PFSK-1 (cell line): Measurements from ENCODE around the gene TANGO2.

Experiments used
- FOXP2 ChIP-seq: optimal IDR thresholded peaks from 2 replicates; pipeline ENCODE3; 2011; ENCODE audit warnings: borderline replicate concordance, control low read depth, inconsistent platforms; ENCODE audit not compliant: insufficient read depth; ENCODE audit errors: extremely low read length, extremely low read depth
- POLR2AphosphoS5 ChIP-seq: IDR thresholded peaks from 2 replicates; pipeline ENCODE4 v1.6.1; 2012; ENCODE audit warnings: low read depth, mild to moderate bottlenecking, control low read depth, low read length, moderate library complexity
- SIN3A ChIP-seq: IDR thresholded peaks from 2 replicates; pipeline ENCODE4 v1.6.1; 2012; ENCODE audit warnings: mild to moderate bottlenecking, low read length, moderate library complexity, borderline replicate concordance; ENCODE audit not compliant: insufficient read depth
- TAF1 ChIP-seq: IDR thresholded peaks from 2 replicates; pipeline ENCODE4 v1.6.1; 2012; ENCODE audit warnings: low read length, control low read depth, borderline replicate concordance; ENCODE audit not compliant: insufficient read depth
- TF ChIP-seq, protein P1 (sequence below), 2 experiments: IDR thresholded peaks; 2 replicates each; pipeline versions ENCODE4 v1.6.1 to v1.8.0; 2011 to 2012; ENCODE audit warnings: low read depth in 2 of 2, low read length in 2 of 2, control low read depth in 1 of 2, inconsistent platforms in 1 of 2, mild to moderate bottlenecking in 1 of 2, moderate library complexity in 1 of 2; ENCODE audit not compliant: insufficient read depth in 1 of 2

Gene TANGO2

DNA sequence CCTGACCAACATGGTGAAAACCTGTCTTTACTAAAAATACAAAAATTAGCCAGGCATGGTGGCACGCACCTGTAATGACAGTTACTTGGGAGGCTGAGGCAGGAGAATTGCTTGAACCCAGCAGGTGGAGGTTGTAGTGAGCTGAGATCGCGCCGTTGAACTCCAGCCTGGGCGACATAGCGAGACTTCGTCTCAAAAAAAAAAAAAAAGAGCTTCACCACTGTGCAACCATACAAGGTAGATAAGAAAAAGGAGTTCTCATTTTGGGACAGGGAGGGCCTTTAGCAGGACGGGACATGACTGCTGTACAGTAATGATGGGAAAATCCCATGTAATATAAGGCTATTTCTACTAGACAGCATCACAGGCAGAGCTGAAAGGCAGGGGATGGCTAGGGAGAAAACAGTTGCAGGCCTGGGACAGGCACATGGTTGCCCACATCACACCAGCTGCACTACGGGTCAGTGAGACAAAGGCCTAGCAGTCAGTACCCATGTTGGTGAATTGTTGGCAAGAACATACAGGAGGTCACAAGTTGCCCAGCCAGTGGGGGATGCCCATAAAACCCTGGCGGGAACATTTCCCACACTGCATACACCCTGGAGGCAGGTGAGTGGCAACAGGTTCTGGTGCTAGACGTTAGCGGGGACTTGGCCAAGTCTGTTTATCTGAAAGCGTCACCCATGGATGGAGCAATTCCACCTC is 5.4 kb downstream of the TANGO2 start:
- no peak for TF ChIP-seq POLR2AphosphoS5
- TF ChIP-seq SIN3A: no peak
- TF ChIP-seq TAF1: no peak
- TF ChIP-seq, protein P1, sequence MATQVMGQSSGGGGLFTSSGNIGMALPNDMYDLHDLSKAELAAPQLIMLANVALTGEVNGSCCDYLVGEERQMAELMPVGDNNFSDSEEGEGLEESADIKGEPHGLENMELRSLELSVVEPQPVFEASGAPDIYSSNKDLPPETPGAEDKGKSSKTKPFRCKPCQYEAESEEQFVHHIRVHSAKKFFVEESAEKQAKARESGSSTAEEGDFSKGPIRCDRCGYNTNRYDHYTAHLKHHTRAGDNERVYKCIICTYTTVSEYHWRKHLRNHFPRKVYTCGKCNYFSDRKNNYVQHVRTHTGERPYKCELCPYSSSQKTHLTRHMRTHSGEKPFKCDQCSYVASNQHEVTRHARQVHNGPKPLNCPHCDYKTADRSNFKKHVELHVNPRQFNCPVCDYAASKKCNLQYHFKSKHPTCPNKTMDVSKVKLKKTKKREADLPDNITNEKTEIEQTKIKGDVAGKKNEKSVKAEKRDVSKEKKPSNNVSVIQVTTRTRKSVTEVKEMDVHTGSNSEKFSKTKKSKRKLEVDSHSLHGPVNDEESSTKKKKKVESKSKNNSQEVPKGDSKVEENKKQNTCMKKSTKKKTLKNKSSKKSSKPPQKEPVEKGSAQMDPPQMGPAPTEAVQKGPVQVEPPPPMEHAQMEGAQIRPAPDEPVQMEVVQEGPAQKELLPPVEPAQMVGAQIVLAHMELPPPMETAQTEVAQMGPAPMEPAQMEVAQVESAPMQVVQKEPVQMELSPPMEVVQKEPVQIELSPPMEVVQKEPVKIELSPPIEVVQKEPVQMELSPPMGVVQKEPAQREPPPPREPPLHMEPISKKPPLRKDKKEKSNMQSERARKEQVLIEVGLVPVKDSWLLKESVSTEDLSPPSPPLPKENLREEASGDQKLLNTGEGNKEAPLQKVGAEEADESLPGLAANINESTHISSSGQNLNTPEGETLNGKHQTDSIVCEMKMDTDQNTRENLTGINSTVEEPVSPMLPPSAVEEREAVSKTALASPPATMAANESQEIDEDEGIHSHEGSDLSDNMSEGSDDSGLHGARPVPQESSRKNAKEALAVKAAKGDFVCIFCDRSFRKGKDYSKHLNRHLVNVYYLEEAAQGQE (IDR thresholded peaks at IDR 0.05; ENCODE audit: insufficient read depth in 1 of 2, low read depth in 2 of 2, low read length in 2 of 2): no peak
- no peak for TF ChIP-seq FOXP2

DNA sequence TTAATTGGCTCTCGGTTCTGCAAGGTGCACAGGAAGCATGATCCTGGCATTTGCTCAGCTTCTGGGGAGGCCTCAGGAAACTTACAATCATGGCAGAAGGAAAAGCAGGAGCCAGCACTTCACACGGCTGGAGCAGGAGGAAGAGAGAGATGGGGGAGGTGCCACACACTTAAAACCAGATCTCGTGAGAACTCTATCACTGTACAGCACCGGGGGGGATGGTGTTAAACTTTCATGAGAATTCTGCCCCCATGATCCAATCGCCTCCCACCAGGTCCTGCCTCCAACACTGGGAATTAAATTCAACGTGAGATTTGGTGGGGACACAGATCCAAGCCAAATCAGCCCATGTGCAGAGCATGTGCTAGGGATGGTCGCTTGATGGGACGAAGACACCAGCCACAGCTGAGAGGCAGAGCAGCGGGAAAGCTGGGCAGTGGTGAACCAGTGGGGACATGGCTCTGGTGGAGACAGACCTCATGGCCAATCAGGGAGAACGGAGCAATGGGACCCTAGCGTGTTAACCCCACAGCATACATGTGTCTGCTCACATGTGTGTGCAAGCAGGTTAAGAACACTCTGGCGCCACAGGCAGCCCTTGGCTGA is 6.2 kb downstream of the TANGO2 start:
- no peak for TF ChIP-seq FOXP2
- TF ChIP-seq, protein P1 (IDR thresholded peaks at IDR 0.05; ENCODE audit: insufficient read depth in 1 of 2, low read depth in 2 of 2, low read length in 2 of 2): no peak
- TF ChIP-seq POLR2AphosphoS5: no peak
- TF ChIP-seq SIN3A: no peak
- no peak for TF ChIP-seq TAF1

DNA sequence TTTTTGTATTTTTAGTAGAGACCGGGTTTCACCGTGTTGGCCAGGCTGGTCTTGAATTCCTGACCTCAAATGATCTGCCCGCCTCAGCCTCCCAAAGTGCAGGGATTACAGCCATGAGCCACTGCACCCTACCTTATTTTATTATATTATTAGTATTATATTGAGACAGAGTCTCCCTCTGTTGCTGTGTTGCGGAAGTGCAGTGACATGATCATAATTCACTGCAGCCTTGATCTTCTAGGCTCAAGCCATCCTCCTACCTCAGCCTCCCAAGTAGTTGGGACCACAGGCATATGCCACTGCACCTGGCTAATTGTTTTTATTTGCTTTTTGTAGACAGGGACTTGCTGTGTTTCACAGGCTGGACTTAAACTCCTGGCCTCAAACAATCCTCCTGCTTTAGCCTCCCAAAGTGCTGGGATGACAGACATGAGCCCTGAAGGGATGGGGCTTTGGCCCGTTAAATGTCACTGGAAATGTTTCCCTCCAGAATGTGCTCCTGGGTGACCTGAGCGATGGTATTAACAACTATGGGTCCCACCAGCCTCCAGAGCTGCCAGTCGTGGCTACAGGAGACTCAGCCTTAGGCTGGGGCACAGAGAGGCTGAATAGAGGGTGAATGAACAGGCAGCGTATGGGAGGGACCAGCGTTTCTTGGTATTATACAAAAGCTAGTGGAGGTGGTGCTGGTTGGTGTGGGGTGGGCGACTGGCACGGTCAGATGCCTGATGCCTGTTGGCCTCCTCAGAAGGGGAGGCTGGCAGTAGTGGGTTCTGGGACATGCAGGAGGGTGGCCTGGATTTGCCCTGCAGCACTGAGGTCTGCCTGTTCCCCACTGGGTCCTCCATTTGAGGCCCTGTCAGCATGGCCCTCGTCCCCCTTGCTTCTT is 7.3 kb downstream of the TANGO2 start:
- no peak for TF ChIP-seq TAF1
- TF ChIP-seq FOXP2: no peak
- no peak for TF ChIP-seq POLR2AphosphoS5
- TF ChIP-seq, protein P1 (IDR thresholded peaks at IDR 0.05; ENCODE audit: insufficient read depth in 1 of 2, low read depth in 2 of 2, low read length in 2 of 2): no peak
- no peak for TF ChIP-seq SIN3A

DNA sequence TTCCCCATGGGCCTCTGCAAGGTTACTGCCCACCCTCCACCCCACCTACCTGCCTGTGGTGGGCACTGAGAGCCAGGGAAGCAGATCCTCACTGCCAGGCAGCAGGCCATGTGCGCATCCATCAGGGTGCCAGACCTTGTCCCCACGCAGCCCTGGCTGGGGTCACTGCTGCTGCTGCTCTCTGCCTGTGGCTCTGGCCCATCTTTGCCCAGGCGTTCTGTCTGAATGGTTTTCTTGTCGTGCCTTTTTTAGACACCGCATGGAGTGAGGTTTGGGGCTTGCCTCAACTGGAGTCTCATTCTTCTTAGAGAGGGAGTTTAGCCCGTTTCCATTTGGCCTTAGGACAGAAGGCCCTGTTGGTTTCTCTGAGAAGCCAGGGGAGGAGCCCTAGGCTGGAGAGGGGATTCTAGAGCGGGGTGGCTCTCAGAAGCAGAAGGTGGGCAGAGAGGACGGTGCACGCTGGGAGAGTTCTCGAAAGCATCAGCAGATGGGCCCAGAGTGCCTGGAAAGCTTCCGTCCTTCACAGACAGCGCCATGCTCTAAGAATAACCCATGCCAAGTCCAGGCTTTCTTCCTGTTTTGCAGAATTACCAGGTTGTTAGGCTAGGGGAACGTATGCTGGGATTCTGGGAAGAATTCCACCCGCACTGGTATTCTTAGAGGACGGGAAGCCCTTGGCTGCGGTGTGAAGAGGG is 8.1 kb downstream of the TANGO2 start:
- no peak for TF ChIP-seq POLR2AphosphoS5
- TF ChIP-seq TAF1: no peak
- TF ChIP-seq, protein P1 (IDR thresholded peaks at IDR 0.05; ENCODE audit: insufficient read depth in 1 of 2, low read depth in 2 of 2, low read length in 2 of 2): no peak
- TF ChIP-seq FOXP2: no peak
- no peak for TF ChIP-seq SIN3A
